ENCODE results near the gene TEX101.

The TEX101 gene

DNA sequence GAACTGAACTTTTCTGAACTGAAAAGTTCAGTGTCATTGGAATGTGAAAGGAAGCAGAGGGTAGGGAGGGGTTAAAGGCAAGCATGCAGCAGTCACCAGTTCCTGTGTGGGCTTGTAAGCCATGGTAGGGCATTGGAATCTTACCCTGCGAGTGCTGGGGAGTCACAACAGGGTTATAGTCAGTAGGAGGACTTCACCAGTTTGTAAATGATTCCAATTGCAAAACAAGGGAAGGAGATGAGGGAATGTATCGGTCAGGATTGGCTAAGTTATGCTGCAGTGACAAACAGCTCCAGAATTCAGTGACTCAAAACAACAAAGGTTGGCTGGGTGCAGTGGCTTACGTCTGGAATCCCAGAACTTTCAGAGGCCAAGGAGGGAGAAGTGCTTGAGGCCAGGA is 37.9 kb downstream of the TEX101 start:
- DNase-seq = no peak

DNA sequence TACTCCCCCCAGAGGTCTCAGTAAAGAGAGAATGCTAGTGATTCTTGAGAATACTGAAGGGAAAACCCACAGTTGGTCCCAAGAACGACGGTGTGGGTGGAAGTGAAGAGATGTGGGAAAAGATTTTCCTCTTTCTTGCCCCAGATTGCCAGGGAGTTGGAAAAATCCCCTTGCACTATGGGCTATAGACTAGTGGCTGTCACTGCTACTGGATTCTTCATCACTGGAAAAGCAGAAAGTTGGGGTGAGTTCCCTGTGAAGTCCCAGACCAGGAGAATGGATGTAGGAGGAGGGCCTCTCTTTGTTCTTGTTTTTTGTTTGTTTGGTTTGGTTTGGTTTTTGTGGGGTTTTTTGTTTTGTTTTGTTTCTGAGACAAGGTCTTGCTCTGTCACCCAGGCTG is 39.3 kb downstream of the TEX101 start:
- DNase-seq = no peak

DNA sequence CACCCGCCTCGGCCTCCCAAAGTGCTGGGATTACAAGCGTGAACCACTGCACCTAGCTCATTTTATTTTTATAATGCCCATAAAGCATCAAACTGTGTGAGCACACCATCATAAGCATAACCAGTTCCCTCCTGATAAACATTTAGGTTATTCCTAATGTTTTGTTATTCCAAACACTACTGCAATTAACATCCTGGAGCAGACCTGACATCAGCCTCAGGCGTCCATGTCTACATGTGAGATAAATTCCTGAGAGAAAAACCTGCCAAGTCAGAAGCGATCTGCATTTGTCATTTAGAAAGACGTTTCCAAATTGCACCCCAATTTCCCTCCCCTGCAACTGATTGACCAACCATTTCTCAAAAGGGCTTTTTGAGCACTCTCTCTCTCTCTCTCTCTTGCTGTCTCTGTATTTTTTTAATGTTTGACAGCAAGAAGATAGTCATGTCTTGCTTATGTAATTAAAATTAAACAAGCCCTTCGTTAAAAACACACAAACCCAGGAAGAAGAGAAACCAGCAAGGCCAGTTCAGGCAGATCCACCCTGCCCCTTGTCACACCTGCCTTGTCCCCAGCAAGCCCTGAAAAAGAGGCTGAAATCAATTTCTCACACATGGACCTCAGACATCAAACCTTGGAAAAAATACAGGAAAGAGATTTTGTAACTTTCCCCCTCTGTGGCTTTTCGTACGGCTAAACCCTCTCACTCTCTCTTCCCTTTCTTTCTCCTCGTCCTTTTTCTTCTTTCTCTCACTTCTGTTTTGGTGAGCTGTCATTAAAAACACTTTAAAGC is 40.8 kb downstream of the TEX101 start:
- DNase-seq = no peak

DNA sequence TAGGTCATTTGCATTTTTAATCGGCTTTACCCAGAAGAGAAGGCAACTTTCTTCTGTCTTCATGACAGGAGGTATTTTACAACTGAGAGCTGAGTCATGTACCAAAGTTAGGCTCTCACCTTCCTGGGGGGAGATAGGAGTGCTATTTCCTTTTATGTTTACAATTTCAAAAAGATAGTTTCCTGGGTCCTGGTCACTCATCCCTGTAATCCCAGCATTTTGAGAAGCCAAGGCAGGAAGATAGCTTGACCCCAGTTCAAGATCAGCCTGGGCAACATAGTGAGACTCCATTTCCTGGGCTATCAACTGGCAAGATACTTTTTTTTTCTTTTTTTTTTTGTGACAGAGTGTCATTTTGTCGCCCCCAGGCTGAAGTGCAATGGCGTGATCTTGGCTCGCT is 43.1 kb downstream of the TEX101 start:
- no peak for DNase-seq

DNA sequence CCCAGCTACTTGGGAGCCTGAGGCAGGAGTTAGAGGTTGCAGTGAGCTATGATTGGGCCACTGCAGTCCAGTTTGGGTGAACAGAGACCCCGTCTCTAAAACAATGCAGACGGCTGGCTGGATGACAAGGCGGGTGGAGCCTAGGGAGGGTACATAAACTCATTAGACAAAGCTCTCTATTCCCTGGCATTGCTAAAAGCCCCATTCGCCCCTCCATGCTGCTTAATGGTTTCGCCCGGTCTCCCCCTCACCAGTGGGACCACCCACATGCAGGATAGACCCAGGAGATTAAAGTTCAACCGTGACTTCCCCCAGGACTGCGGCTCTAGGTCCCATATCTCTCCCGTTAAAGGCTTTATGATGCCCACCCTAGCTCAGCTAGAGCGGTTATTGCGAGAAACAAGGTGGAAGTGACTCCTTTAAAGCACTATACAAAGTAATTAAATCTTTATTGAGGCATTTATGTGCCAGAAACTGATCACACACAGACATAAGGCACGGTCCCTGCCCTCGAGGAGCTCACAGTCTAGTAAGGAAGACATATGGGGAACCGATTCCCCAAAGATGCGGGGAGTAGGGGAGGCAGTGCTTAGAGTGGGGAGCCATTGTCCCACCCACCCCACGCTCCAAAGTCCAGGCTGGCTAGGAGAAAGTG is 45.8 kb downstream of the TEX101 start:
- DNase-seq = no peak

DNA sequence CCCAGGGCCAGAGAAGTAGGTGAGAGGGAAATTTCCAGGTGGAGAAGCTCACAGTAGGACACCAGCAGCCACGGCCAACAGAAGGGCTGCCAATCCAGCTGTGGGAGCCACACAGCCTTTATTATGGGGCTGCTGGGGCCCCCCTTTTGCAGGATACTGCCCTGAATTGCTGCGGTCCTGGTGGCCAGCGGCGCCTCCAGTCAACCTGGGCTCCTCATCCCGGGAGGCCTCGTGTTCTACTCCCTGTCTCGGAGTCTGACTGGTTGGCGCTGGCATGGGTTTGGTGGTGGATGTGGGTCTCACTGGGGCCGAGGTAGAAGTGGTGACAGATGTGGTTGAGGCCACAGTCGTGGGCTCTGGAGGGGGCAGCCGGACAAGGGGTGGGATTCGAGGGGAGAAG is 46.6 kb downstream of the TEX101 start:
- no peak for DNase-seq

DNA sequence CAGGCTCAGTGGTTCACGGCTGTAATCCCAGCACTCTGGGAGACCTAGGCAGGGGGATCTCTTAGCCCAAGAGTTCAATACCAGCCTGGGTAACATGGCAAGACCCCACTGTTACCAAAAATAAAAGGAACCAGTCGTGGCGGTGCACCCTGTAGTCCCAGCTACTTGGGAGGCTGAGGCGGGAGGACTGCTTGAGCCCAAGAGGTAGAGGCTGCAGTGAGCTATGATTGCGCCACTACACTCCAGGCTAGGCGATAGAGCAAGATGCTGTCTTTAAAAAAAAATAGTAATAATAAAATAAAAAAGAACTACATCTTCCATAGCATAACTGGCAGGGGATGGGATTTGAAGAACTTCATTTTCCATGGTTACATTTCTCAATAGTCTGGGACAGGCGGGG is 47.7 kb downstream of the TEX101 start:
- DNase-seq = no peak

DNA sequence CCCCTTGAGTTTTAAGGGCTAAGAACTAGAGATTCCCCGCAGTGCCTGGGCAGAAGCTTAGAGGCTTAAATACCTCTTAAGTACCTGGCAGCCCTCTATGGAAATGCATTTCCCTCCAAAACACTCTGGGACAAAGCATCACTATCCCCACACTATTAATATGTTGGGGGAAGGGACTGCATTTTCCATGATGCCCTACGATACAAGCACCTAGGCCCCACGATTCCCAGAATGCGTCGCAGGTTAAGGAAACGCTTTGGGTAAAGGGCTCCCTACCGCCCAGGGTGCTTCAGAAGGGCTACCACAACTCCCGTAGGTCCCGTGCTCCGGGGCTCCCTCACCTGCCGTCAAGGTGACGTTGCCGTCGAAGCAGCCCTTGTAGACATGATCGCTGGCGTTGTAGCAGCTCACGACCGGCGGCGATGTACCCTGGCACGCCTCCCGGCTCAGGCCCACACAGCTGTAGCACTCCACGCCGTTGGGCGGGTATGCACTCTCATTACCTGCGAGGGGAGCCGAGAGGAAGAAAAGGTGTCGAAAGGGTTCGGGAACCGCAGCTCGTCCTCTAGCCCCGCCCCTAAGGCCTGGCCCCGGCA is 48.2 kb downstream of the TEX101 start:
- no peak for DNase-seq

DNA sequence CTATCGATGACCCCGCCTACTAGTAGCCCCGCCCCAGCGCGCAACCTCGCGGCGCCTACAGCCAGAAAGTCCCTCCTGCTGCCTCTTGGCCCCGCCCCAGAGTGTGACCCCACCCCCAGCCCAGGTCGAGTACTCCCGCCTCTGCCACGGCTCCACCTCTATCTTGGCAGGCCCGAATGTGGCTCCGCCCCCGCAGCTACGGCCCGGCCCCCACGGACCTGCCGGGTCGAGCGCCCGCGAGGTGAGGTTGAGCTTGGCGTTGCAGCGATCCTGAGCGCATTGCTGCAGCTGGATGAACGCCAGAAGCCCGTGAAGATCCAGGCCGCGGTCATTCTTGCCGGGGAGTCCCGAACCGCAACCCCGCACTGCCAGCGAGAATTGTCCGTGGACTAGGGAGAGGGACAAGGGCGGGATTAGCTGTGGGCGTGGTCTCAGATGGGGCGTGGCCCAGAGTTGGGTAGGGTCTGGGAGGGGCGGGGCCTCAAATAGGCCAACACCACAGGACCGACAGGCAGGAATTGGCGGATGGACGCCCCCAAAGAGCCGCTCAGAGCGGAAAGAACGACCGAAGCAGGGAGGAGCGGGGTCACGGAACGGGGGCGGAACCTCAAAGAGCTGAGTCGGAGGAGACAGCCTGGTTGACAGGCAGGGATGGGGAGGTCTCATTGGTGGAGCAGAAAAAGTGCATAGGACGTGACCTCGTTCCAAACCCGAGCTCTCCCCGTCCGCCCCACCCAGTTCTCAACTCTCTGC is 48.9 kb downstream of the TEX101 start:
- peak; percentile 92 for DNase-seq

DNA sequence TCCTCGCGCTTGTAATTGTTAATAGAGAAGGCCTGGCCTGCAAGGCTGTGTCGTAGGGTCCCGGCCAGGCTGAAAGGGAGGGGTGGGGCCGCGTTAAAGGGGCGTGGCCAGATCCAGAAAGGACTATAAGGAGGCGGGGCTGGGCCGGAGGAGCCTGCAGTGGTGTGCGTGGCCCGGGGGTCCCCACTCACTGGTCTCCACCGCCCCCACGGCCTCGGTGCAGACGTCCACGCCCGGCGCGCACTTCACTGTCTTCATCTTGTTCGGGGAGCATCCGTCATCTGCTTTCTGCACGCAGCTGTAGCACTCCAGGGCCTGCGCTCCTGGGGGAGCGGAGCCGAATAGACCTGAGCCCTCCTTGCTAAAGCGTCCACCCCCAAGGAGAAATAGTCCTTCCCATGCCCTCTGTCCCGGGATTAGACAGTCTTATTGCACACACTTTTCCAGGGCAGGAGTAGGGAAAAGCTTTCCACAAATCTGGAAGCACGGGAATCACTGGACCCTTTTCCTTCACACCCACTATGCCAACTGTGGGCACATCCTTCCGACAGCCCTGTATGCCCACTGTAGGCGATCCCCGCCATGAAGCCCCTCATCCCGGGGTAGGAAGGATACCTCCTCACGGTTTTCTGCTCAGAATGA is 49.6 kb downstream of the TEX101 start:
- DNase-seq = no peak

DNA sequence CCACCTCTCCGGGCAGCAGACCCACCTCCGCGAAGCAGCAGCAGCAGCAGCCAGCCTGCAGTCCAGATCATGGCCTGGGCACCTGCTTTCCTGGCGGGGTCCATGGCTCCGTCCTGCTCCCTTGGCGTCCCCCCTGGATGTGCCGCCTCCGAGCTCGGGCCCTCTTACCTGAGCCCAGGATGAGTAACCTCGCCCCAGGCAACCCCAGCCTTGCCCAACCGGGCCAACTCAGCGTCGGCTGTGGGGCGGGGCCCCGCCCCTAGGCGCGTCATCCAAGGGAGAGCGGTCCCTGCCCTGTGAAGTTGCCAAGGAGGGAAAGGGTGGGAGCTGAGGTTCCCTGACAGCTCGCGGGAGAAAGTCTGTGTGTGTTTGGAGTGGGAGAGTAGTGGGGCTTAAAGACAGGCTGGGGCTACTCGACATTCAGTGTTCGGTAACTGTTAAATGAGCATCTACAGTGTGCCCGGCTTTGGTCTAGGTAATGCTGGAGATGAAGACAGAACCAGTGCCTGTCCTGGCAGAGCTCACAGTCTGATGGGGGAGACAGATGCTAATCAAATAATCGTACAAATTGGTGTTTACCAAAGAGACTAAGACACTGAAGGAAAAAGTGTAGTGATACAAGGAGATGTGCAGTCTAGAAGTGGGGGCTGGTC is 50.9 kb downstream of the TEX101 start, which contains the start of gene LYPD3:
TSS of gene LYPD3 (minus strand) at position 141 of the 653 bp plus-strand sequence. CDS start at position 104, 37 bp downstream.
- no peak for DNase-seq

DNA sequence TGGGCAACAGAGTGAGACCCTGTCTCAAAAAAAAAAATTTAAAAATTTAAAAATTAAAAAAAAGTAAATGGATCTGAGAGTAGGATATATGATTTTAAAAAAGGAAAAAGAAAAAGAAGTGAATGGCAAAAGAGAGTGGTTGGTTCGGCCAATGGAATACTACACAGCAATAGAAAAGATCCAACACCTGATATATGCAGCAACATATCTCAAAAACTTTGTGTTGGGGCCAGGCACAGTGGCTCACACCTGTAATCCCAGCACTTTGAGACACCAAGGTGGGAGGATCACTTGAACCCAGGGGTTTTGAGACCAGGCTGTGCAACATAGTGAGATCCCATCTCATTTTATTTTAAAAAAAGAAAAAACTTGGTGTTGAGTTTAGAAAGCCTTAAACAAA is 52.1 kb downstream of the TEX101 start:
- DNase-seq = no peak

DNA sequence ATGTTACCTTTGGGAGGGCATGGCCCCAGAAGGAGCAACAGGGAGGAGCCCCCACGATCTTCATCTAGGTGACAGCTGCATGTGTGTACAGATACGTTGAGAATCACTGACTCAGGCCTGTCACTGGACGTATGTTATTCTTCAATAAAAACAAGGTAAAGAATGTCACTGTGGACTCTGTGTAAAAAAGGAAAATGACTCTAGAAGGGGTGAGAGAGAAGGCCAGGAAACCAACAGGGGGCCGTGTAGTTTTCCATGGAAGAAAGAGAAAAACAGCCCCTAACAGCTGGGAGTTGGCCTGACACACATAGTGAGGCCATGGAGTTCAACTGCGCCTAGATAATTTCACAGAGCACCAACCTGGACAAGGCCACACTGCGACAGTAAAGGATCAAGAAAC is 52.6 kb downstream of the TEX101 start:
- DNase-seq = no peak

DNA sequence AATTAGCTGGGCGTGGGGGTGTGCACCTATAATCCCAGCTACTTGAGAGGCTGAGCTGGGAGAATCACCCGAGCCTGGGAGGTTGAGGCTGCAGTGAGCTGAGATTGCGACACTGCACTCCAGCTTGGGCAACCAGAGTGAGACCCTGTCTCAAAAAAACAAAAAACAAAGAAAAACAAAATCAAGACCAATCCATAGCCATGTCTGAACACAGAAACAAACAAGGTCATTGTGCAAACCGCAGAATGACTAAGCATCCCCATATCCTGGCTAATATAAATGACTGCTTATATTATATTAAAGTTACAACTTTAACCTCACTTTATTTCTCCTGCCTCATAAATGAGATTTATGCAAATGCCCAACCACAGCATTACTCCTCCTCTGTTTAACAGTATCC is 53.0 kb downstream of the TEX101 start:
- DNase-seq = no peak
